ENCODE measurements around the gene HECW1.
"Not testable (repeated sequence)": the region's sequence is repeated elsewhere in the genome, so short reads cannot be mapped to it uniquely, and the experiment has no call there.

The HECW1 gene

DNA sequence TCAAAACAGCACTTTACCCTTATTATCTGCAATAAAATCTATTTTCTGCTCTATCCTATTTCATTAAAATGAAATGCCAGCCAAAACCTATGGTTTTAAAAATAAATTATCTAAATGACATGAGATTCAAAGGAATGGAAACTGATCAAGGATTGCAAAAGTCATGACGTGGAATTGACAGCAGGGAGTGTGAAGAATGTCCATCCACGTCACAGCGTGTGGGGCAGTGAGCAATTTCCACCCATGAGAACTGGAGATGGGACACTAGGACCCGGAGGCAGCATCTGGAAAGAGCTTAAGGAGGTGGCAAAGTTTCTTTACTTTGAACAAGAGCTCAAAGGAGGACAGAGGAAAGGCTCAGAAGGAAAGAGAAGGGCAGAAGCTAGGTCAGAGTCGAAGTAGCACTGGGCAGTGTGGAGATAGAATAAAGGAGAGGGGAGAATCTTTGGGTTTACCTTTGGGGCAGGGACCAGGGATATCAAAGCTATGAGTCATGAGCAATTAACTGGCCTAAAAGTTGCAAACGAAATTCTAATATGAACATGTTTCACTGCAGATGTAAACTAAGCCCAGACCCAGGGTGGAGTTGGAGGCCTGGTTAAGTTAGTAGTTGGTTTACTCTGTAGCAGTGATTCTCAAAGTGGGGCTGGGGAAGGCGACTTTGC lies 445.5 kb downstream of the HECW1 start:
- no peak for DNase-seq

DNA sequence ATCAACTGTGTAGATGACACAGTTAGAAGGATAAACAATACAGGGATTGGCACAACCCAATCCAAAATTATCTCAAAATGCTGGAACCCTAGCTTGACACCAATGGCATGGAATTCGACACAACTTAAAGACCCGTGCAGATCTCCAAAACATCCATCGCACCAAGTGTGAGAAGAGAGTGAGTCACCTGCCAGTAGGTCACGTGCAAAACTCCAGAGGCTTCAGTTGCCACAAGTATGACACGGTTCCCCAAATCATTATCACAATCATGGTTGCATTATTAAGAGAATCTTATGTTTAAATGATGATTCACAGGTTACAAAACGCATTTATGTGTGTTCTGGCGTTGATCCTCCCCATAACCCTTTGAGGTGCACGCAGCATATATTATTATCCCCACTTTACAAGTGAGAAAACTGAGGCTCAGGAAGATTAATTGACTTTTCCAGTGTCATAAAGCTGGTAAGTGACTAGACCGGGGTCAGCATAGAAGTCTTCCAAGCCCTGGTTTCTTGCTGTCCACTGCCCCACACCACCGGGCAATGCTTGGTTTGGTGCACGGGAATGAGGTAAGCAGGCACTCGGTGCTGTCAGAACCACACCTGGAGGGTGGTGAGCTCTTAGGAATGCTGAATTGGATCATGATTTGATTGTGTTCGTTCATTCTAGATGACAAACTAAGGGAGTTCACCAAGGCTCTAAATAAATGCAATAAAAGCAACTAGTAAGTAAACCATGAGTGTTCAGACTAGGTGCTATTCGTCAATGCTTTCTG lies 446.9 kb downstream of the HECW1 start:
- no peak for DNase-seq

DNA sequence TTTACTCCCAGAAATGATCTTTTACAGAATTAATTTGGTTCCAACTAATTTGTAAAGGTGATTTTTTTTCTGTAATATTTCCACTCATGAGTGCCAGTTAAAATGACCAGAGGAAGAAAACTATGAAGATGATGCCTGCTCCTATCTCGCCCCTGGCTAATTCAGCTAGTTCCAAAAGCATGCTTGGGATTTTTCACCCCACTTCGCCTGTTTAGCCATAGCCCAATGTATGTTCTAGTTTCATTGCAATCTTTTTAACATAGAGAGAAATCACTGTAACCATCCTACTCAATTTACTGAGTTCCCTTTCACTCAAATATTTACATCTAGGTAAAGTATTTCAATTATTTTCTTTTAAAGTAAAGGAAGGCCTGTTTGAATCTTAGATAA lies 447.5 kb downstream of the HECW1 start:
- no peak for DNase-seq

DNA sequence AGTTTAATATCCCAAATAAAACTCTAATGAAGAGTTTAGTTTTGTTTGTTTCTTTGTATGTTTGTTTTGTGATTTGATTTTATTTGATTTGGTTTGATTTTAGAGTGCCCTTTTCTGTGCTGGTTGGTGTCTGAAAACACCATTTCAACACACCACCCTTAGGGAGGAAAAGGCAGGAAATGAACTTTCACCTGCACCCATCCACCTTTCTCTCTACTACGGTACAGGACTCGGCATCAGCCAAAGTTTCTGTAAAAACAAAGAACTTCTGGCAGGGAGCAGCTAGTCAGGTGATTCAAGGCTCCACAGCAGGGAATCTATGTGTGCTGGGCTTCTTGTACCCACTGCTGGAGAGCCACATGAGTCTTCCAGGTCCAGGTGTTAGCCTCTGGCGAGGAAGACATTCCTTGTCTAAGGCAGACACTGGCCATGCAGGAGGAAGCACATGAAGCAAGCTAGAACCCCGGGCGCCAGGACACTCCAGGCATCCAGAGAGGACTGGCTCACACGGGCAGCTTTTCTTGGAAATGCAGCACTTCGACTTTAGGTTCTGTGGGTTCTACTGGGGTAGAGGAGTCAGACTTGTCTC lies 448.4 kb downstream of the HECW1 start:
- no peak for DNase-seq

DNA sequence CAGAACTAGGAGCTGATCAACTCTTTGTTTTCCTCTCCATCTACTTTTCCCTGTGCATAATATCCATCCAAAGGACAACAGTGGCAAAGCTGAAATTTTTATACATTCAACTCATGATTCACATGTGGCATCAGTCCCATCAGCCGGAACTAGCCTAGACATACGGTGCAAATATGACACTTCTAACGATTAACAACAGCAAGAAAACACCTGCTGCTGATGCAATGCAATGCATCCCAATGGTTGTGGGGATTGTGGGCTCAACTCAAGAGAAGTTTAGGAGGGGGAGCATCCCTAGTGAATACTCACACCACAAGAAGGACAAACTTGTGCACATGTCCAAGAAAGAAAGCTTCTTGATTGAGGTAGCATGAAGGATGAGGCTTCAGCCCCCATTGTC lies 449.9 kb downstream of the HECW1 start:
- no peak for DNase-seq

DNA sequence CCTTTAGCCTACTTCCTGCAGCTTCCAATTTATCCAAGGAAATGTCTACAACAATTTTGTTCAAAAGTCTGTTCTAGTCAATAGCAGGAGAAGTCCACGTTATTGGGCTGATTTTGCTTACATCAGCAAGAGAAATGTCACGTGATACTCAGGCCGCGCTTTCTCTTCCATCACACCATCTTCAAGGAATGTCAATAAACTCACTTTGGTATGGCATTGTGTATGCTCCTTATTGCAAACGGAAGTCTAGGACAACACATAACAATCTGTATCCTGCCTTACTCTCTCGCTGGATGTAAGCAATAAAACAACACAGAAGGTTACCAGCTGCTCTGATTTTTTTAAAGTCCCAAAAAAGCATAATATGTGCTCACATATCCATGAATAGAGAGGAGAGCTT lies 453.3 kb downstream of the HECW1 start:
- DNase-seq: no peak

DNA sequence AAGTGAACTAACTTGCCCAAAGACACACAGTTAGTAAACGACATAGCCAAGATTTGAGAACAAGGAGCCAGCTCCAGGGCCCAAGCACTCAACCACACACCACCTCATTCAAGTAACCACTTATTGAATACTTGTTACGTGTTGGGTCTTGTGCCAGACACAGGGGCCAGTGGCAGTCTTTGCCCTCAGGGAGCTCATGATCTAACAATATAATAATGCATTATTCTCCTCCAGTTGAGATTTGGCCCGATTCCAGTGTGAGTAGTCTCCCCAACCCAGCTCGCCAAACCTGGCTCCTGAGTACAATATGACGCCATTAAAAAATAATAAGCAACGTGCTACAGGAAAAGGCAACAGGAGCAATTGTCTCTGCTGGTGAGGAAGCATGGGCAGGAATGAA lies 456.1 kb downstream of the HECW1 start:
- no peak for DNase-seq

DNA sequence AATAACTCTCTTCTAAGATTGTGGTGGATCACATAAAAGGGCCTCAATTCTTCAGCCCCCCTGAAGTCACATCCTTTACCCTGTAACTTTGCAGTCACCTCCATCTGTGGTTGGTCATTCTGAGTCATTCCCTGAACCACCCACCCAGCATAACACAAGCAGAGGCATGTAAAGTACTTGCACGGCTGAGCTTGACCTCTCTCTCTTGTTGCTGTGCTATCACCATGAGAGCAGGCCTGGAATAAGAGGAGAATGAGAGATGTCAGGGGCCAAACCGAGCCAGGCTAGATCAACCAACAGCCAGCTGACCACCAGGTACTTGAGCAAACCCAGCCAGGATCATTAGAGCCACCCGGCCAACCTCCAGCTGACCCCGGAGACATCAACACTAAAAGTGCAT lies 457.0 kb downstream of the HECW1 start:
- no peak for DNase-seq

DNA sequence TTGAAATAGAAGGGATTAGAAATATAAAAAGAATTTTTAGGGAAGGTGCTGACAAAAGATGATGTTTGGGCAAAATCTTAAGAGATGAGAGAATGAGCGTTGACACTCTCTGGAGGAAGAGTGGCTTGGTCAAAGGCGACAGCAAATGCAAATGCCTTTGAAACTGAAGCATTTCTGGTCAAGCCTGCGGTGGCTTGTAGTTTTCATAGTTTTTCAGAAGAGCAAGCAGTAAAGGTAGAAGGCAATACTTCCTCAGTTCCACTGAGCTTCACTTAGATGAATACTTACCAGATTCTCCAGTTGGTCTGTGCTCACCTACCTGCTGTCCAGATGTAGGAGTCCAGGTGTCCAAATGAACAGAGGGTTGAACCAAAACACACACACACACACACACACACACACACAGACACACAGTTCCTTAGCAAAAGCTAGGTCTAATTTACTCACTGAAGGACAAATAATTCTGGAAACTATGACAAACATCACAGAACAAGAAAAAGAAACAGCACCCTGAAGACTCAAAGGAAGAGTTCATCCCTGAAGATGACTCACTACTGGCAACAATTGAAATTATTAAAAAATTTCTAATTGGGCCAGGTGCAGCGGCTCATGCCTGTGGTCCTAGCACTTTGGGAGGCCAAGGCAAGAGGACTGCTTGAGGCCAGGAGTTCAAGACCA lies 458.4 kb downstream of the HECW1 start:
- no peak for DNase-seq

DNA sequence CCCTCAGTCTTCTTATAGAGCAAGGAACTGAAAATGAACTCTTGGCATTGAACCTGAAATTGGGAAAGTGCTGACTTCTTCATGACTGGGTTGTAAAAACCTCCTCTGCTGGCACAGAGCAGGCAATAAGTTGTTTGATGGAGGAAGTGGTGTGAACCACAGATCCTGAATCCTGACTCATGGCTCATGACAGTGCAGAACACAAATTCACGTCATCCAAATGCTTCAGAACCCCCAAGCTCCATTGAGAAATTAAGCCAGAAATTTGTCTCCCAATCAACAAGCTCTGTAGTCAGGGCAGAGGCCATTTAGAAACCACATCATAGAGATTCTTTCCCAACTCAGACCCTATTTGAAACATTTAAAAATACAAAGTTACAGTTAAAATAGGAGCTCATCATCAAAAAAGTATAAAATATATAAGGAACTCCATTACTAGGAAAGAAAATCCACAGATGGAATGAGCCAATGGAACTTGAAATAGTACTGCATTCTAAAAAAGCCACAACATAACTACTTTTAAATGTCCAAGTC lies 460.1 kb downstream of the HECW1 start:
- DNase-seq: peak; percentile 25

DNA sequence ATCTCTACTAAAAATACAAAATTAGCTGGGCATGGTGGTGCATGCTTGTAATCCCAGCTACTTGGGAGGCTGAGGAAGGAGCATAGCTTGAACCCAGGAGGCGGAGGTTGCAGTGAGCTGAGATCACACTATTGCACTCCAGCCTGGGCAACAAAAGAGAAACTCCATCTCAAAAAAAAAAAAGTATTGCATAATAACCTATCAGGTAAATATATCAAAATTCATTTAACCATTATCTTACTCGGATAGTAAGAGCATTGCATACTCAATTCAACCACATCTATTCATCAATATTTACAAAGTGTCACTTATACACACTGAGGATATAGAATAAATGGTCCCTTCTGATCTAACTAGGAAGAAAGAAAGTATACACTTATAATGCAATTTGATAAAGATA lies 461.4 kb downstream of the HECW1 start:
- DNase-seq: not testable (repeated sequence)

DNA sequence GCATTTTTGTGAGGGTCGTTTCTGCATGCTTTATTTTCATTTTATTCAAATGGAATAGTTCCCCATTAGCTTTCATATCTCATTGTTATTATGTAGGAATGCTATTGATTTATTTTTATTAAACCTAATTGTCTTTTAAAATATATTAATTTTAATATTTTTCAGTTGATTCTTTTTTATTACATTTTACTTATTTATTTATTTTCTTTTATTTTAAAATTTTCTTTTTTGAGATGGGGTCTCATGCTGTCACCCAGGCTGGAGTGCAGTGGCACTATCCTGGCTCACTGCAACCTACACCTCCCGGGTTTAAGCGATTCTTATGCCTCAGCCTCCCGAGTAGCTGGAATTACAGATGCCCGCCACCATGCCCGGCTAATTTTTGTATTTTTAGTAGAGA lies 463.1 kb downstream of the HECW1 start:
- DNase-seq: no peak

DNA sequence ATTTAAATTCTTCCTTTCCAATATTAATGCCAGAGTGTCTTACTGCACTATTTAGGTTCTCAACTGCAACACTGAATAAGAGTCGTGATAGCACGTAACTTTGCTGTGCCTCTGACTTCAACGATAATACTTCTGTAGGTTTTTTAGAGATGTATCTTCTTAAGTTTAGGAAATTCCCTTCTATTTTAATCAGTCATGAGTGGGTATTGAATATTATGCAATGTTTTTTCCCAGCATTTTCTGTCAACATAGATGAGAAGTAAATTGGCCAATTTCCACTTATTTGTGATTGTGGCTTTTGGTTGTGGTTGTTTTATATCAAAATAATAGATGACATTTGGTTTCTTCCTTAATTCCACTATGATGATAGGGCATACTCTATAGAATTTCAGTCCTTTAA lies 463.8 kb downstream of the HECW1 start:
- DNase-seq: no peak

DNA sequence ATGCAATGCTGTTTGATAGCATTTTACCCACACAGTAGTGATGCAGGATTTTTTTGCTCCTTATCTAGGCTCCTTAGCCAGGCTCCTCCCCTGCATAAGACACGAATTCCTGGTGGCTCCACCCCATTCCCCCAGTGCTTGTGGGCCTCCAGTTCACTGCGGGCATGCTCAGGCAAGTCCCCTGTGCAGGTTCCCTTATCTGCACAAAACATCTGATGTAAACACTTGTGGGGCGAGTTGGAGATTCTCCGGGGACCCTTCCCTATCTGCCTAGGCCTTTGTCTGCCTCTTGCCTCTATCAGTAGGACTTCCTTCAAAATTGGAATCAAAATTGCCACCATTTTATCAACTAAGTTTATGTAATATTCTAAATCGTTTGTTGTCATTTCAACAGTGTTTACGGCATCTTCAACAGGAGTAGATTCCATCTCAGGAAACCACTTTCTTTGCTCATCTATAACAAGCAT lies 465.1 kb downstream of the HECW1 start:
- no peak for DNase-seq

DNA sequence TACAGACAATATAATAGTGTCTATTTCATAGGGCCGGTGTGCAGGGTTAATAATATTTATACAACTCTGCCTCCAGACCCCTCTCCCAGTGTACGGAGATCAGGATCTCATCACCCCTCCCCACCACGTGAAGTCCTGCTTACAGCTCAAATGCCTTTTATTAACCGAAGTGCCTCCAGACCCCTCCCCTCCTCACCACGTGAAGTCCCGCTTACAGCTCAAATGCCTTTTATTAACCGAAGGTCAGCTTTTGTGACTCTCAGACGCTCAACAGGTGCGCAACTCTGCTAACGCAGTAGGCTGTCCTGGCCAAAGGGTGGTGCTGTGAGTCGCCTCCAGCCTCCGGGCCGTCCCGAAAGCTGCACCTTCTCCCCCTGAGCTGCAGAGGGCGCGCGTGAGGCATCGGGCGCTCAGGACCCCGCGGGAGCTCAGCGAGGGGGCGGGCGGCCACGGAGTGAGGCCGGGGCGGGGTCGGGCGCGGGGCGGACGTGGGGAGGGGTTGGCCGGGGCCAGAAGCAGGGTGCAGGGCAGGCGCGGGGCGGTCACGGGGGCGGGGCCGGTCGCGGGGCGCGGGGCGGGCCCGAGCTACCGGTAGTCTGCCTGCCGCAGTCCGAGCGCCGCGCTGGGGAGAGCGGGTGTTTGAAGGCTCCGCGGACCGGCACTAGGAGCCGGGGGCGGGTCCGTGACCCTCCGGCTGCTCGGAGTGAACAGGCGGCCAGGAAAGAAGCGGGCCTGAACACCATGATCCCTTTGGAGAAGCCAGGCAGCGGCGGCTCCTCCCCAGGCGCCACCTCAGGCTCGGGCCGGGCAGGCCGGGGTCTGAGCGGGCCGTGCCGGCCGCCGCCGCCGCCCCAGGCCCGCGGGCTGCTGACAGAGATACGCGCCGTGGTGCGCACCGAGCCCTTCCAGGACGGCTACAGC lies 470.3 kb downstream of the HECW1 start, which contains the start of gene STK17A:
TSS of gene STK17A (plus strand) at position 606 of the 921 bp plus-strand sequence. CDS start at position 742, 136 bp downstream.
- DNase-seq: peak; percentile 97

DNA sequence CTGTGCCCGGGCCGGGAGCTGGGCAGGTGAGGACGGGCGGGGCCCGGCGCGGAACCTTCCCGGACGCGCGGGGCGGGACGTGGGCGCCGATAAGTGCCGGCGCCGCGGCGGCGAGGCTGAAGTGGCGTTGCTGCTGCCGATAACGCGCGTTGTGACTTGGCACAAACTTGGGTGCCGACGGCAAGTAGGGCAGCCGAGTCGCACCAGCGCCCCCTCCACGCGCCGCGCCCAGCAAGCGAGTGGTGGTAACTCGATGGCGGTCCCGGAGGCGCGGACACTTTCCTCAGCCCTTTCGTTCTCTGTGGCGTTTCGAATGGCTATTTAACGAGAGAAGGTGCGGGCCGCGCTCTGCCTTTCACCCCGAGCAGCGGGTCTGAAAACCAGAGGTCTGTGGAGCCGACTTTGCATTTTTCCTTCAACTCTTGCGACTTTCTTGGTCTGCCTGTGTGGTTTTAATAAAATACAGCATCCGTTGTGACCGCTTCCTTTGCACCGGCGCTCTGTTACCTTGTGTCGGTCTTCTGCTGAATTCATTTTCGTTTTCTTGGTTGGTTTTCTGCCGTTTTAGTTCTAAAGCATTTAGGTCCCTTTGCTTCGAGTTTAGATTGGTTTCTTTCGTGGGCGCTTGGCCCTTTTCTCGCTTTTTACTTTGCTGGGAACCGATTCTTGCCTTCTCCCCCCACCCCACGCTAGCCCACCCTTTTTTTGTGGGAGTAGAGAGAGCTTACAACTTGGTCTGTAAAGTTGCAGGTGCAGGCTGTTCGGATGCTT lies 471.2 kb downstream of the HECW1 start:
- peak; percentile 77 for DNase-seq

DNA sequence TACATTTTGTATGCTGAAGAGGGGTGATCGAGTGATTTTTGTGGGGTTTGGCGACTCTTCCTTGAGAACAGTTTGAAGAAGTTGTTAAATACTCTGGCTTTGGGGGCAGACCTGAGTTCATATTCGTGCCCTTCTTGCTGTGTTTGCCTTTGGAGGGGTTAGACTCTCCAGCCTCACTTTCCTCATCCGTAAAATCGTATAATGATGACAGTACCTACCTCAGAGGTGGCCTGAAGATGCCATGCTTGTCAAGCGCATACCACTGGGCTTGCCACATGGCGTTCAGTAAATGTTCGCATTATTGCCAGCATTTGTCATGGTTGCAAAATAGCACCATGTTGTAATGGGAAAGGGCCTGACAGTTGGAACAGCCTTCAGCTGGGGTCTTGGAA lies 471.7 kb downstream of the HECW1 start:
- peak; percentile 56 for DNase-seq

DNA sequence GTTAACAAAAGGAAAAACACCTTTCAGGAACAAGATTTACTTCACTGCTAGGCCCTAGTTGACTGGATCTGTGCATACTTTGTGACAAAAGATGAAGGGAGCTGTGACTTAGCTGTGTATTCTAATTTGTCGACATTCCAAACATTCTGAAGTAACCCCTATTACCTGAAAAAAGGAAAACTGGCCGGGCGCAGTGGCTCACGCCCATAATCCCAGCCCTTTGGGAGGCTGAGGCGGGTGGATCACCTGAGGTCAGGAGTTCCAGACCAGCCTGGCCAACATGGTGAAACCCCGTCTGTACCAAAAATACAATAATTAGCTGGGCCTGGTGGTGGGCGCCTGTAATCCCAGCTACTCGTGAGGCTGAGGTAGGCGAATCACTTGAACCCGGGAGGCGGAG lies 472.3 kb downstream of the HECW1 start:
- not testable (repeated sequence) for DNase-seq

DNA sequence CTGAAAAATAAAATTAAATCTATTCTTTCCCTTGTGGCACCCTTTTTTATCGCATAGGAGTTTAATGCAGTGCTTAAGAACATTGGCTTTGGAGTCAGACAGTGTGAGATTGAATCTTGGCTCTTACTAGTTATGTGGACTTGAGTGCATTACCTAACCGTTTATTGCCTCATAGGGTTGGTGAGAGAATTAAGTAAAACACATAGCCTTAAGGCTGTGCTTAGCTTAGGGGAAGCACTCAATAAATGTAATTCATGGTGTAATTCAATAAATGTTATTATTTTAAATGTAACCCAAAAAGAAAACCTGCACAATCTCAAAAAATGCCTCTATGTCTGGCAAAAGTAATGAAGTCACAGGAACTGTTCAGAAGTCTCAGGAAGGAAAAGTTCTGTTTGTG lies 473.1 kb downstream of the HECW1 start:
- DNase-seq: peak; percentile 54

DNA sequence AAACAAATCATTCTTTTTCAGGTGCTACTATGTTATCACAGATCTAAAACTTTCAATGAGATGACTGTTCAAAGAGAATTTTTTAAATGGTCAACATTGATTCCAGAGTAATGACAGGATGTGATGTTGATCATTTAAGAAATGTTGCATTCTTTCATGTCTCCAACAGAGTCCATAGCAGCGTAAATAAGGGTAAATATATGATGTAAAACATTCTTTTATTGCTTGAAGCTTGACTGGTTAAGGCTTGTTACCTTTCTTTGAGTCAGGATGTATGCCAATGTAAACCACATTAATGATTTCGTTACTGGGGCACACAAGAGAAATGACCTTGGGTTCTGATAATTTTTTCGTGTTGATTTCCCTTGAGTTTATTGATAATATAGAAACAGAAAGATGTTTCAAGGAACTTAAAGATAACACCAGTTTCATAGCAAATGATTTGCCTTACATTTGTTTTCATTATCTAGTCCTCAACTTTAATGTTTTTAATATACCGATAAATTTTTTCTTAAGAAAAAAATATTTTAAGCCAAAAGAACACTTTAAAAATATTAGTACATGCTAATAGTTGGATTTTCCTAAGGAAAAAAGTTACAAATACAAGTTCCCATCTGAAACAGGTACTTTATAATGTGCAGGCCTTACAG lies 473.9 kb downstream of the HECW1 start:
- DNase-seq: peak; percentile 71
